PC-3 (cell line): ENCODE data around the gene JADE3.

Experiments used
- CTCF ChIP-seq: fragments of 300-600 bp; sonication (generic); conservative IDR thresholded peaks from 2 replicates; pipeline ENCODE4 v1.5.1; 2017; ENCODE audit warnings: antibody characterized with exemption, low read depth, mild to moderate bottlenecking, low read length
- EZH2 ChIP-seq: fragments of 300-600 bp; sonication (generic); IDR thresholded peaks from one replicate; pipeline ENCODE4 v1.6.1; 2017; ENCODE audit warnings: antibody characterized with exemption, mild to moderate bottlenecking, low read length; ENCODE audit not compliant: unreplicated experiment

GRCh38 chrX:46941341-46941740 is 29.1 kb downstream of the JADE3 start:
- TF ChIP-seq EZH2, result no peak
- no peak for TF ChIP-seq CTCF
